Suprapubic skin (tissue), 4 donors: ENCODE results near the gene CHST12. TPM values are rescaled to one million over a fixed set of nuclear protein-coding genes. Genes with fewer than 3 reads are reported as not detected.

Experiments used
- DNase-seq, 2 donors: peaks; one replicate each; pipeline ENCODE4 v3.0.0-alpha.2; 2019; ENCODE audit warnings: low spot score in 2 of 2
- H3K27ac ChIP-seq: fragments of 200-600 bp; sonication (generic); one replicate; pipeline ENCODE4 v1.5.1; 2019
- H3K27me3 ChIP-seq: fragments of 200-600 bp; sonication (generic); one replicate; pipeline ENCODE4 v1.5.1; 2019
- H3K36me3 ChIP-seq: fragments of 200-600 bp; sonication (generic); one replicate; pipeline ENCODE4 v1.5.1; 2019
- H3K4me1 ChIP-seq: fragments of 200-600 bp; sonication (generic); one replicate; pipeline ENCODE4 v1.5.1; 2019
- H3K4me3 ChIP-seq: fragments of 200-600 bp; sonication (generic); one replicate; pipeline ENCODE4 v1.5.1; 2019; ENCODE audit warnings: mild to moderate bottlenecking
- H3K9me3 ChIP-seq: fragments of 200-600 bp; sonication (generic); one replicate; pipeline ENCODE4 v1.5.1; 2019
- EP300 ChIP-seq: sonication (generic); formaldehyde crosslinking; IDR thresholded peaks from one replicate; pipeline ENCODE4 v1.6.1; 2017; ENCODE audit warnings: antibody characterized with exemption
- POLR2A ChIP-seq, 2 donors: fragments of 450-650 bp; IDR thresholded peaks; one replicate each; pipeline ENCODE4 v1.6.1; 2017; ENCODE audit warnings: antibody characterized with exemption in 2 of 2, mild to moderate bottlenecking in 2 of 2, moderate library complexity in 2 of 2
- POLR2AphosphoS5 ChIP-seq, 3 donors: sonication (generic); formaldehyde crosslinking; IDR thresholded peaks; one replicate each; pipeline ENCODE4 v1.6.1; 2017; ENCODE audit warnings: antibody characterized with exemption in 3 of 3
- WGBS: methylation state at CpG from one replicate; pipeline ENCODE4 v1.1.5; 2018; 5-methylcytosine and 5-hydroxymethylcytosine counted together
- total RNA-seq, 4 donors: library from RNA; depleted of rRNA; stranded (reverse); fragments of >200 nt; gene quantifications; one replicate each; pipeline ENCODE4 v1.1.0, GENCODE V29; 2016
- TF ChIP-seq, protein P1 (sequence below), 2 donors: fragments of 200-600 bp in 1 of 2; fragments of 450-650 bp in 1 of 2; sonication (generic) in 1 of 2; IDR thresholded peaks; one replicate each; pipeline ENCODE4 v1.5.1; 2016 to 2019; ENCODE audit warnings: antibody characterized with exemption in 2 of 2, mild to moderate bottlenecking in 1 of 2, moderate library complexity in 1 of 2

CHST12 gene
- total RNA-seq, 4 donors from 2014 or later, result 9.9 to 55.8 (median 24.5) TPM

DNA sequence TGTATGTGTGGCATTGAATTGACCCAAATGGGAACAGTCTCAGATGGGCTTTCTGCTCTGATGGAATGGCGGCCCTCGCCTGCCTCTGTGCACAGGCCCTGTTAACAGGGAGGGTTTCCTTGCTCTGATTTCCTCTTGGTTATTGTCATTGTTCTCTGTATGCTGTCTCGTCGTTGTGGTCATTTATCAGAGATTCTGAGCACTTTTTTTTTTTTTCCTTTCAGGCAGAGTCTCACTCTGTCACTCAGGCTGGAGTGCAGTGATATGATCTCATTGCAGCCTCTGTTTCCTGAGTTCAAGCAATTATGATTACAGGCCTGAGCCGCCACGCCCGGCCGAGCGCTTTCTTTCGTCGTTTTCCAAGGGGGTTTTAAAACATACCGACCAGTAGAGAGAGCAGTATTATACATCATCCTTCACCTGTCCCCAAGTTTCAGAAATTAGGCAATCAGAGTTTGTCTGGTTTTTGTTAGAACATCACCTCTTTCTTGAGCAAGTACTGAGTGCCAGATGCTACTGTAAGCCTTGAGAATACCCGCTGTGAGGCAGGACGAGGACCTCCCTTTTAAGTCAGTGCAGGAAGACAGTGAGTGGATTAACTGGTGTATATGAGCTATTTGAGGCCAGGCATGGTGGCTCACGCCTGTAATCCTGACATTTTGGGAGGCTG, 6.5 kb downstream of the CHST12 start:
- WGBS, result 67% methylated on average over 15 of the region's 15 CpGs
- Histone ChIP-seq H3K27ac (peak overlapping the region; percentile 8), H3K27me3 (no peaks in the 10 kb centered on the region), H3K4me3 (no peak overlapping the region), H3K4me1 (peaks cover 68% of the 10 kb centered on the region), H3K36me3 (no peaks in the 10 kb centered on the region), H3K9me3 (no peaks in the 10 kb centered on the region)
- TF ChIP-seq, protein P1, sequence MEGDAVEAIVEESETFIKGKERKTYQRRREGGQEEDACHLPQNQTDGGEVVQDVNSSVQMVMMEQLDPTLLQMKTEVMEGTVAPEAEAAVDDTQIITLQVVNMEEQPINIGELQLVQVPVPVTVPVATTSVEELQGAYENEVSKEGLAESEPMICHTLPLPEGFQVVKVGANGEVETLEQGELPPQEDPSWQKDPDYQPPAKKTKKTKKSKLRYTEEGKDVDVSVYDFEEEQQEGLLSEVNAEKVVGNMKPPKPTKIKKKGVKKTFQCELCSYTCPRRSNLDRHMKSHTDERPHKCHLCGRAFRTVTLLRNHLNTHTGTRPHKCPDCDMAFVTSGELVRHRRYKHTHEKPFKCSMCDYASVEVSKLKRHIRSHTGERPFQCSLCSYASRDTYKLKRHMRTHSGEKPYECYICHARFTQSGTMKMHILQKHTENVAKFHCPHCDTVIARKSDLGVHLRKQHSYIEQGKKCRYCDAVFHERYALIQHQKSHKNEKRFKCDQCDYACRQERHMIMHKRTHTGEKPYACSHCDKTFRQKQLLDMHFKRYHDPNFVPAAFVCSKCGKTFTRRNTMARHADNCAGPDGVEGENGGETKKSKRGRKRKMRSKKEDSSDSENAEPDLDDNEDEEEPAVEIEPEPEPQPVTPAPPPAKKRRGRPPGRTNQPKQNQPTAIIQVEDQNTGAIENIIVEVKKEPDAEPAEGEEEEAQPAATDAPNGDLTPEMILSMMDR (IDR thresholded peaks at IDR 0.05), result no peak
- TF ChIP-seq POLR2A (IDR thresholded peaks at IDR 0.05), result no peak
- TF ChIP-seq POLR2AphosphoS5 (IDR thresholded peaks at IDR 0.05), result no peak
- TF ChIP-seq EP300, result no peak
- no peak for DNase-seq

DNA sequence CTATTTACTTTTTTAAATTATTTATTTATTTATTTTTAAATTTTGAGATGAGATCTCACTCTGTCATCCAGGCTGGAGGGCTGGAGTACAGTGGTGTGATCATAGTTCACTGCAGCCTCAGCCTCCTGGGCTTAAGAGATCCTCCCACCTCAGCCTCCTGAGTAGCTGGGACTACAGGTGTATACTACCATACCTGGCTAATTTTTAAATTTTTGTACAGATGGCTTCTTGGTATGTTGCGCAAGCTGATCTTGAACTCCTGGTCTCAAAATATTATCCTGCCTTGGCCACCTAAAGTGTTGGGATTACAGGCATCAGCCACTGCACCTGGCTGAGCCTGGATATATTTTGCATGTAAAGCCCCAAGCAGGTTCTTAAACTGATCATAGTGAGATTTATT, 7.6 kb downstream of the CHST12 start:
- Histone ChIP-seq H3K4me3 (no peak overlapping the region), H3K27me3 (no peaks in the 10 kb centered on the region), H3K4me1 (peaks cover 56% of the 10 kb centered on the region), H3K9me3 (no peaks in the 10 kb centered on the region), H3K36me3 (no peaks in the 10 kb centered on the region), H3K27ac (no peak overlapping the region)
- TF ChIP-seq EP300, result no peak
- TF ChIP-seq, protein P1 (IDR thresholded peaks at IDR 0.05), result no peak
- no peak for TF ChIP-seq POLR2A (IDR thresholded peaks at IDR 0.05)
- no peak for TF ChIP-seq POLR2AphosphoS5 (IDR thresholded peaks at IDR 0.05)
- DNase-seq, result no peak
- WGBS, result 100% methylated on average over 1 of the region's 1 CpG

DNA sequence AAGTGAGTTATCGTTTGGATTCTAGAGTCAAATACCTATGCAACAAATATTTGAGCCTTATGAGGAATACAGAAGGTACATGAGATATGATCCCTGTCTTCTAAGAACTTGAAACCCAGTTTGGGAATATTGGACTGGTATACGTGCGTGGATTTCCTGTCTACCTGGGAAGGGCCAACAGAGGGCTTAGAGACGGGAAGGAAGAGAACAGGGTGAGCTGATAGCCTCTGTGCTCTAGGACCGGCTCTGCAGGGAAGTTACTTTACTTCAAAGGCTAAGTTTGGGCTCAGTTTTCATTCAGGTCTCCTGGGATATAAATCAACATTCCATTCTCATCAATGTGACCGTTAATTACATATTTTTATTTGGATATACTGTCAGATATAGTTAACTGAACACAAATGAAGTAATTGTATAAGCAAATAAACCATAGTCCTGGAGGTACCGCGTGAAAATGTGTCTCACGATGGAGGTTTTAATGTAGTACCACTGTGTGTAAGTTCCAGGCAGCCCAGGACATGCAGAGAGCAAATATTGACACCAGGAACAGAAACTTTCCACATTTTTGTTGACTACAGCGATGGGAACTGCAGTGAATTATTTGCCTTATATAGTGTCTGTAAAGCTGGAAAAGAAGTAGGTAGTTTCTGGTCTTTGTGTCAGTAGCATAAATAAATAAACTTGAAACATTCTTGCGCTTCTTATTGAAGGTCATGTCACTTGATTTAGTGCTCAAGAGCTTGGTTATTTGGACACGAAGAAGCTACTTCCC, 8.6 kb downstream of the CHST12 start:
- TF ChIP-seq POLR2A (IDR thresholded peaks at IDR 0.05) (no peak), EP300 (no peak), POLR2AphosphoS5 (IDR thresholded peaks at IDR 0.05) (no peak)
- TF ChIP-seq, protein P1 (IDR thresholded peaks at IDR 0.05), result no peak
- Histone ChIP-seq H3K27me3 (no peaks in the 10 kb centered on the region), H3K27ac (peak overlapping the region; percentile 31), H3K36me3 (no peaks in the 10 kb centered on the region), H3K4me3 (no peak overlapping the region), H3K4me1 (peaks cover 51% of the 10 kb centered on the region), H3K9me3 (no peaks in the 10 kb centered on the region)
- 53% methylated on average over 12 of the region's 12 CpGs for WGBS
- no peak for DNase-seq

DNA sequence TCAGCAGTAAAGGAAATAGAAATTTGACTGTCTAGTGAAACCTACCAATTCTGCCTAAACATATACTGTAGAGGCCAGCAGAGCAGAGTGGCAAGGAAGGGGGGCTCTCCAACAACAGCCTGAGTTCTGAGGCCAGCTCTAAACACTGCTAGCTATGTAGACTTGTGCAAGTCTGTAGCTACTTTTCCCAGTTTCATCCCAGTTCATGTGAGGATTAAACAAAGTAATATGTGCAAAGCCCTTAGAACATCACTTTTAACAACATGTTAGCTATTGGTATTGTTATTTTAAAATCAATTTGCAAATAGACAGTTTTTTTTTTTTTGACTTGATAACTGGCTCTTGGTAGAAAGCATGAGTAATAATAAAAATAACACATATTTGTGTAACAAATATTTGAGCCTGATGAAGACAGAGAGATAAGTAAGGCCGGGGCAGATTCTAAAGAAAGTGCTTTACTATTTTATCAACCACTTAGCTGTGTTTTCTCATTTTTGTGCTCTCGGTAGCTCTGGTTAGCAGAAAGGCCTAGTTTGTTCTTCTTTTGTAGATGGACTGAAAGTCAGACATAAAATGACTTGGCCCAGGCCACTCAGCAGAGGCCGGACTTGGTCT, 9.3 kb downstream of the CHST12 start:
- no peaks in the 10 kb centered on the region for H3K36me3 ChIP-seq
- no peaks in the 10 kb centered on the region for H3K9me3 ChIP-seq
- no peak for DNase-seq
- no peak overlapping the region for H3K4me3 ChIP-seq
- peak overlapping the region; percentile 46 for H3K27ac ChIP-seq
- TF ChIP-seq, protein P1 (IDR thresholded peaks at IDR 0.05), result no peak
- TF ChIP-seq POLR2AphosphoS5 (IDR thresholded peaks at IDR 0.05) (no peak), POLR2A (IDR thresholded peaks at IDR 0.05) (no peak), EP300 (no peak)
- H3K27me3 ChIP-seq, result no peaks in the 10 kb centered on the region
- WGBS, result 73% methylated on average over 3 of the region's 3 CpGs
- H3K4me1 ChIP-seq, result peaks cover 46% of the 10 kb centered on the region

DNA sequence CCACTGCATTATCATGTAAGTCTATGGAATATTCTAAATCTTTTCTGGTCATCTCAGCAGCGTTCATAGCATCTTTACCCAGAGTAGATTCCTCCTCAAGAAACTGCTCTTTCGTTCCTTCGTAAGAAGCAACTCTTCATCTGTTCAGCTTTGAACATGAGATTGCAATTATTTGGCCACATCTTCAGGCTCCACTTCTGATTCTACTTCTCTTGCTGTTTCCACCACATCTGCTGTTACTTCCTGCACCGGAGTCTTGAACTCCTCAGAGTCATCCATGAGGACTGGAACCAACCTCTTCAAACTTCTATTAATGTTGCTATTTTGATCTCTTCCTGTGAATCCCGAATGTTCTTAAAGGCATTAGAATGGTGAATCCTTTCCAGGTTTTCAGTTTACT, 12.7 kb downstream of the CHST12 start:
- H3K4me3 ChIP-seq, result no peak overlapping the region
- no peaks in the 10 kb centered on the region for H3K27me3 ChIP-seq
- TF ChIP-seq, protein P1 (IDR thresholded peaks at IDR 0.05), result no peak
- TF ChIP-seq POLR2AphosphoS5 (IDR thresholded peaks at IDR 0.05) (no peak), EP300 (no peak), POLR2A (IDR thresholded peaks at IDR 0.05) (no peak)
- H3K9me3 ChIP-seq, result no peaks in the 10 kb centered on the region
- no peak overlapping the region for H3K27ac ChIP-seq
- peaks cover 34% of the 10 kb centered on the region for H3K4me1 ChIP-seq
- no peaks in the 10 kb centered on the region for H3K36me3 ChIP-seq
- 70% methylated on average over 5 of the region's 5 CpGs for WGBS
- DNase-seq, result no peak
